HG02759 (cell line): Measurements from ENCODE around the gene HNRNPC.
"Not testable (repeated sequence)": the region's sequence is repeated elsewhere in the genome, so short reads cannot be mapped to it uniquely, and the experiment has no call there.

Experiments used
- ATAC-seq: cut with Tn5 transposase; IDR thresholded peaks from one replicate; pipeline ENCODE4 v1.9.1; 2021; ENCODE audit warnings: mild to moderate bottlenecking, moderate library complexity; ENCODE audit not compliant: unreplicated experiment

The HNRNPC gene

DNA sequence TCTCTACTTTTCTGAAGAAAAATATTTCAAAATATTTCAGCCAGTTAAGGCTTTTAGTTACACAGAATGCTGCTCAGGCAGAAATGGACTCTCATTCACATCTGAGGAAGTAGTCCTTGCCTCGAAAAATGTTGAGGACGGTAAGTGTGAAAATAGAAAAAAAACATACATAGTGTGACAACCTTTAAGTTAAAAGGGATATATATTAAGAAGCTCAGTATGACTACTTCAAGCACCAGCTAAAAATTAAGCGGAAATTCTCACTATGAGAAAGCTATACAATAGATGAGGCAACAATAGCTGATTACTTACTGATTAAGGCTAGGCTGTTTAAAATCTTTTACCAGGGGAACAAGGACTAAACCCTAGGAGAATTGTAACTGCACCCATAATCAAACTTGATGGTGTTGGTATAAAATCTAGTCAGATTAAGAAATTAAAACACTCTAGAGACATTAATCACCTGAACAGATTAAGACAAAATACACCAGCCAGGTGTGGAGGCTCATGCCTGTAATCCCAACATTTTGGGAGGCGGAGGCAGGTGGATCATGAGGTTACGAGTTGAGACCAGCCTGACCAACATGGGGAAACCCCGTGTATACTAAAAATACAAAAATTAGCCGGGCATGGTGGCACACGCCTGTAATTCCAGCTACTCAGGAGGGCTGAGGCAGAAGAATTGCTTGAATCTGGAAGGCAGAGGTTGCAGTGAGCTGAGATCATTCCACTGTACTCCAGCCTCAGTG is 53.9 kb downstream of the HNRNPC start:
- no peak for ATAC-seq

- no peak for ATAC-seq
These were observed 55.6 kb downstream of the HNRNPC start for GRCh38 chr14:21213652-21214051.

DNA sequence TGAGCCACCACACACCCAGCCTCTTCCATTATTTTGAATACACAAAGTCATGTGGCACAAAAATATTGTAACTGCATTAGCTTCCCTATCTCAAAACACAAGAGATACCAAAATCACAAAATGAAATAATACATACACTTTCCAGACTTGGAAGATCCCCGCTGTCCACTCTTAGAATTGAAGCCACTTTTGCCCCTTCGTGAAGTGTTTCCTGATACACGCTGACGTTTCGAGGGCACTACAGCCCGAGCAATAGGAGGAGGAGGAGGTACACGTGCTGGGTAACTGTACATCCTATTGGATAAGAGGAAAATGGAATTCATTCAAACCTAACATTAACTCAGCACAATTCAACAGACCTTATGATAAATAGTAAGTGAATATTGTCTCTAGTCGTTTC is 56.4 kb downstream of the HNRNPC start:
- ATAC-seq: not testable (repeated sequence)

DNA sequence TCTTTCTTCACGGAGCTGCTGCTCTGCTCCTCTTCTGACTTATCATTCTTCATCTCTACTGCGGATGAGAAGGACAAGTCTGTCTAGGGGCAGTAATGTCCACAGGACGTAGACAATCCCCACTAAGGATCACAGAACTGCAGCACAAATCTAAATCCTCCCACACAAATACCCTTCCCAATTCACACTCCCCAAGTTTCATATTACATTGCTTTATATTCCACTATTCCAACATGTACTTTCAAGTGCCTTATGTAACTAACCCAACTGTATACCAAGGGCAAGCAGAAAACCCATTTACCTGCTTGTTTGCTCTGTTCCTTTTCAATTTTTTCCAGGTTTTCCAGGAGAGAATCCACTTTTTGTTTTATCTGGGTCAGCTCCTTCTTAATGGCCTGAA is 57.7 kb downstream of the HNRNPC start:
- no peak for ATAC-seq

DNA sequence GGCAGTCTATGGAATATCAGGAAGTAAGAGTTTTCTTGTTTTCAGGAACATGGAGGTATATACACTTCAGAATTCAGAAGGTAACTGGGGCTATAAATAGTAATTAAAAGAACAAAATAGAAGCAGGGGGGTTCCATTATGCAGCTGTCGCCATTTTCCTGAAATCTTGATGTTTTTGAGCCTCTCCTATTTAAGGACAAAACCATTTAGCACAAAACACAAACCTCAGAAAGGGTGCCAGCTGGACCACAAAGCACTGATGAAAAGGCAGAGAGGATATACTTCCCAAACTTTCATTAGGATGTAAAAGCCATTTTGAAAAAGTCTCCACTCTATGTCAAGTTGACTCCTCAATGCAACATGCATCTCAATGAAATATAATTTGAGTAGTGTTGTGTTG is 59.2 kb downstream of the HNRNPC start:
- no peak for ATAC-seq

- no peak for ATAC-seq
These were observed 60.1 kb downstream of the HNRNPC start for GRCh38 chr14:21209185-21209584.

DNA sequence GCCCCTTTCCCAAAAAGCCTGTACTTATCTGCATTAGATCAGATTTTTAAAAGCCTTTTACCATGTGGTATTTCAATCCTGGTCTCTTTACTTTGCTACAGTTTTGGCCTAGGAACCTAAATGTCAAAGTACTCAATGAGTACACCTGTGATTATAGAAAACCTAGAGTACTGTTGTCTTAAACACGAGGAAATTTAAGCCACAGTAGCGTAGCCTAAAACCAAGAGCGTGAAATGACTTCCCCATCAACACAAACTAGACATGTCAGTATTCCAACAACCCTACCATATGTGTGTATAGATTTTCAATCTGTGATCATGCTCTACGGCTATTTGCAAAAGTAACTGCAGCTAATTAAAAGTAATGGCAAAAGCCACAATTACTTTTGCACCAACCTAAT is 60.7 kb downstream of the HNRNPC start:
- ATAC-seq: no peak

GRCh38 chr14:21206753-21207684 is 62.2 kb downstream of the HNRNPC start:
- ATAC-seq: no peak

- no peak for ATAC-seq
These were observed 63.3 kb downstream of the HNRNPC start for GRCh38 chr14:21205678-21206581.

DNA sequence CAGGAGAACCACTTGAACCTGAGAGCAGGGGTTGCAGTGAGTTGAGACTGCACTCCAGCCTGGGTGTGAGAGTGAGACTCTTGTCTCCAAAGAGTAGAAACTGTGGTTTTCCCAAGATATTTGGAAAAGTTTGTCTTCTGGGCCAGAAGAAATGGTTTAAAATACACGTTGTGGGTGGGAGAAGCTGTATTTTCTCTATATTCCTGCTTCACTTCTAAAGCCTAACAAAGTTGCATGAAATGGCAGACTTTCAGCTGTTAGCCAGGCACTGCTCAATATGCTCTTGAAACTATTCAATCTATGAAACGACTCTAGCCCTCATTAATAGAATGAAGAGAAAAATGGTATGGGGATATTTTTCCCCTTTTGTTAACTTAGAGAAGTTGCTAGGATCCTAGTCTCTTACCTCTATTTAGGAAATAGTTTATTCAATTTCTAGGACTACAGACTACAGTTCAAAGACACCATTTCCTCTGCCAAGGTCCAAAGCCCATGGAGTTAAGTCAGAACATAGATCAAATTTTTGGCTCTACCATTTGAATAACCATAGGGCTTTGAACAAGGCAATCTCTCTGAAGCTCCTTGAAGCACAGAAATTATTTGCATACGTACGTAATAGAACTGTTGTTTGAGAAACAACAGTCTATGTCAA is 64.1 kb downstream of the HNRNPC start:
- no peak for ATAC-seq

DNA sequence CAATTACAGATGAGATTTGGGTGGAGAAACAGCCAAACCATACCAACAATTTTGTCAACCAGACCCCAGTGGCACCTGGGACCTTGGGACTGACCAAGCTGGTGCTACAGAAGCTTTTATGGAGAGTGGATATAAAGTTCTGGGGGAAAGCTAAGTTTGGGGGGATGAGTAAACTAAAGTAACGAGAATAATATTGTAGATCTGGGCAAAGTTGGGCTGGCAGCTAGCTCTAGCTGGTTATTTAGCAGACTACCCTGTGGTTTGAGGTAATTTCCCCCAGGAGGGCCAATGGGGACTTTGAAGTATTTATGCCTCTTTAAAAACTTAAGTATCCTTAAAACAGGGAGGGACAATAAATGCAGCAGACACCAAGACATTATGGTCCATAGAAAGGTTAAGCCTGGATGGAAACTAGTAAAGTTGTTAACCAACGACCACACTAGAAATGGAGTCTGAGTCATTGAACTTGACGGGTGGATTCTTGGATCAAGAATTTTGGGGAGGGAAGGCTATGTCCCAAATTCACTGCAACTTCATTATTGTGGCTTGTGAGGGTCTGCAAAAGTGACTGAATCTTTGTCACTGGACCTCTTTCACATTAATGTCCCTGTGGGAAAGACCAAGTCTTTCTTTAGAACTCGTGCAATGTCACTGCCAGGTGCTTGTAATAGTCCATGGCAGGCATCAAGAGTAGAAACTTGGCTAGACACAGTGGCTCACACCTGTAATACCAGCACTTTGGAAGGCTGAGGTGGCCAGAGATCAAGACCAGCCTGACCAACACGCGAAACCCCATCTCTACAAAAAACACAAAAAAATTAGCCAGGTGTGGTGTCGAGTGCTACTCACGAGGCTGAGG is 64.8 kb downstream of the HNRNPC start:
- no peak for ATAC-seq

GRCh38 chr14:21203470-21204166 is 65.6 kb downstream of the HNRNPC start:
- ATAC-seq: no peak

GRCh38 chr14:21202463-21203358 is 66.5 kb downstream of the HNRNPC start:
- ATAC-seq: no peak

GRCh38 chr14:21201732-21202462 is 67.3 kb downstream of the HNRNPC start:
- ATAC-seq: no peak

- no peak for ATAC-seq
These were observed 68.3 kb downstream of the HNRNPC start for GRCh38 chr14:21200752-21201461.
